ENCODE data around the gene NFIB. TPM values are rescaled to one million over a fixed set of nuclear protein-coding genes. Genes with fewer than 3 reads are reported as not detected.

Gene NFIB
- total and polyA plus RNA-seq, 4 donors: 10.8 to 278 (median 88.6) TPM

DNA sequence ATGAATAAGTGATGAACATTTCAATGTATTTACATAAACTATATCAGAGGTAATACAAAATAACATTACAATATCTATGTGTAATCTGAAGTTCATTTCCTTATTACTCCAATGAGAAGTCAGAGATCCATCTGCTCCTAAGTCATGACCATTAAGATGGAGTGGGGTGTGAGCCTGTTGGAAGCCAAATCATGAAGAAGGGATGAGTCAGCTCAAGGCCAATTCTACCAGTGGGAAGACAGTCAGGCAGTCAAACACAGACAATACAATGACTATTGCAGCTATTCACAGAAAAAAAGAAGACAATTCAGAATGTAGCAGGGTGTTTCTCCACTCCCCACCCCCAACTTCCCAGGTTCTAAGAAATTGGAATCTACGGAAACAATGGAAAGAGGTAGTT, 155.0 kb downstream of the NFIB start:
- peaks cover 0 to 2% of the 10 kb centered on the region in 2 donors for H3K4me1 ChIP-seq (ENCODE audit: control insufficient read depth in 1 of 2, insufficient read depth in 2 of 2, low read length in 2 of 2)
- DNase-seq (no peak), ATAC-seq (ENCODE audit: low FRiP score) (no peak)
- no peaks in the 10 kb centered on the region for H3K27me3 ChIP-seq (ENCODE audit: control insufficient read depth in 1 of 2, insufficient read depth in 2 of 2, low read length in 1 of 2)
- no peaks in the 10 kb centered on the region for H3K36me3 ChIP-seq (ENCODE audit: control insufficient read depth in 1 of 2, insufficient read depth in 2 of 2, low read length in 1 of 2)
- 96 to 100% methylated on average over 1 of the region's 1 CpG for WGBS, 2 donors
- H3K27ac ChIP-seq (ENCODE audit: low read depth in 1 of 2, low read length in 2 of 2): no peak overlapping the region
- intact Hi-C loops (cut with DNase I): no loop called here
- H3K9me3 ChIP-seq (ENCODE audit: control insufficient read depth, low read length): no peaks in the 10 kb centered on the region
- H3K4me3 ChIP-seq (ENCODE audit: low read length in 2 of 2): no peak overlapping the region

DNA sequence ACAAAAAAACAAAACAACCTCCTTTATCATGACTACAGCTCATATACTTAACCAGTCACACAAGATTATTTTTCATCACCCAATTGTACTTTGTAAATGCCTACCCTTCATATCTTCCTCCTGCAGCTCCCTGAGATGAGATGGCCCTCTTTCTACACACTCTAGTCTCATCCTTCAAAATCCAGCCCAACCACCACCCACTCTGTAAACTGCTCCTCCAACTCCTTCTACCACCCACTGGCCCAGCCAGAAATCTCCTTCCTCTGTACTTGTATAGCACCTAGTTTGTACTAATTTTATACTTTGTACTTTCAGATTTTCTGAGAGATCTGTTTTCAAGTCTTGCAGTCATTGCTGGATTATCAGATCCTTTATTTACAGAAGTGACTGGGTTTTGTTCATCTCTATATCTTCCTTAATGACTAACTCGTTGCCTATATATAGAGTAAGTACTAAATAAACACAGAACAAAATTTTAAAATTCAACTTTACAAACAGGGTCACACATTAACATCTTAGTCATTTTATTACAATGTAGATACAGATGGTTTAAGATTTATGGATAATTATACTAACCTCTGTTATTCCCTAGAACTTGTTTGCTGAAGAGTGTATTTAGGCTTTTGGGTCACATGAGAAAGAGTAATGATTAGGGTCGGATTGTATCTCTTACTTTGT, 155.7 kb downstream of the NFIB start:
- 84 to 89% methylated on average over 2 of the region's 2 CpGs for WGBS, 2 donors
- Histone ChIP-seq H3K4me1 (ENCODE audit: control insufficient read depth in 1 of 2, insufficient read depth in 2 of 2, low read length in 2 of 2) (peaks cover 2 to 3% of the 10 kb centered on the region in 2 donors), H3K36me3 (ENCODE audit: control insufficient read depth in 1 of 2, insufficient read depth in 2 of 2, low read length in 1 of 2) (no peaks in the 10 kb centered on the region), H3K27me3 (ENCODE audit: control insufficient read depth in 1 of 2, insufficient read depth in 2 of 2, low read length in 1 of 2) (no peaks in the 10 kb centered on the region), H3K27ac (ENCODE audit: low read depth in 1 of 2, low read length in 2 of 2) (no peak overlapping the region), H3K9me3 (ENCODE audit: control insufficient read depth, low read length) (no peaks in the 10 kb centered on the region), H3K4me3 (ENCODE audit: low read length in 2 of 2) (no peak overlapping the region)
- no peak for ATAC-seq (ENCODE audit: low FRiP score)
- intact Hi-C loops (cut with DNase I): no loop called here
- no peak for DNase-seq

DNA sequence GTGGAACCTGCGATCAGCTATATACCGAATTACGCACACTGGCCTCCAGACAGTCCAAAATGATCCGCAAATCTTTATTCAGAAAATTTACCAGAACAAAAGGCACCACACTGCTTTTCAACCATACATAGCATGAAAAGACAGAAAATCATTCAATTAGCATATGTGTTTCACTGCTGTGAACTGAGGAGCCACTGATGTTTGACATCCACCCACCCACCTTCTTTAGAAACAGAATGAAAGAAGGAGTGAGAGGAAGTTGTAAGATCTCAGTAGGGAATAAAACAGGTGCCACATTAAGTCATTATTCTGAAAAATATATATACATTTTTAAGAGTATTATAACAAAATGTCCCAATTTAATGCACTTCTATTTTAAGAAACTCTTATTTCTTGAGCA, 156.8 kb downstream of the NFIB start:
- Histone ChIP-seq H3K4me1 (ENCODE audit: control insufficient read depth in 1 of 2, insufficient read depth in 2 of 2, low read length in 2 of 2) (peaks cover 4 to 5% of the 10 kb centered on the region in 2 donors), H3K9me3 (ENCODE audit: control insufficient read depth, low read length) (no peaks in the 10 kb centered on the region), H3K4me3 (ENCODE audit: low read length in 2 of 2) (no peak overlapping the region), H3K27ac (ENCODE audit: low read depth in 1 of 2, low read length in 2 of 2) (no peak overlapping the region), H3K27me3 (ENCODE audit: control insufficient read depth in 1 of 2, insufficient read depth in 2 of 2, low read length in 1 of 2) (no peaks in the 10 kb centered on the region), H3K36me3 (ENCODE audit: control insufficient read depth in 1 of 2, insufficient read depth in 2 of 2, low read length in 1 of 2) (no peaks in the 10 kb centered on the region)
- DNase-seq: no peak
- intact Hi-C loops (cut with DNase I): no loop called here
- 97% methylated on average over 4 of the region's 4 CpGs for WGBS, 2 donors
- ATAC-seq (ENCODE audit: low FRiP score): no peak

GRCh38 chr9:14156046-14156445, 157.9 kb downstream of the NFIB start:
- intact Hi-C loops (cut with DNase I): no loop called here
- H3K4me1 ChIP-seq (ENCODE audit: control insufficient read depth in 1 of 2, insufficient read depth in 2 of 2, low read length in 2 of 2): peaks cover 4 to 7% of the 10 kb centered on the region in 2 donors
- ATAC-seq (ENCODE audit: low FRiP score) (no peak), DNase-seq (no peak)
- H3K27me3 ChIP-seq (ENCODE audit: control insufficient read depth in 1 of 2, insufficient read depth in 2 of 2, low read length in 1 of 2): no peaks in the 10 kb centered on the region
- no peaks in the 10 kb centered on the region for H3K9me3 ChIP-seq (ENCODE audit: control insufficient read depth, low read length)
- H3K27ac ChIP-seq (ENCODE audit: low read depth in 1 of 2, low read length in 2 of 2): no peak overlapping the region
- no peaks in the 10 kb centered on the region for H3K36me3 ChIP-seq (ENCODE audit: control insufficient read depth in 1 of 2, insufficient read depth in 2 of 2, low read length in 1 of 2)
- WGBS, 2 donors: 87 to 90% methylated on average over 6 of the region's 6 CpGs
- no peak overlapping the region for H3K4me3 ChIP-seq (ENCODE audit: low read length in 2 of 2)

GRCh38 chr9:14155237-14155636, 158.7 kb downstream of the NFIB start:
- WGBS, 2 donors: 10 to 11% methylated on average over 1 of the region's 1 CpG
- H3K27ac ChIP-seq (ENCODE audit: low read depth in 1 of 2, low read length in 2 of 2): no peak overlapping the region

GRCh38 chr9:14153310-14153720, 160.6 kb downstream of the NFIB start:
- WGBS, 2 donors: 39 to 48% methylated on average over 3 of the region's 3 CpGs
- DNase-seq: no peak
- no peak for ATAC-seq (ENCODE audit: low FRiP score)
- Histone ChIP-seq H3K36me3 (ENCODE audit: control insufficient read depth in 1 of 2, insufficient read depth in 2 of 2, low read length in 1 of 2) (no peaks in the 10 kb centered on the region), H3K4me3 (ENCODE audit: low read length in 2 of 2) (no peak overlapping the region), H3K27me3 (ENCODE audit: control insufficient read depth in 1 of 2, insufficient read depth in 2 of 2, low read length in 1 of 2) (no peaks in the 10 kb centered on the region), H3K9me3 (ENCODE audit: control insufficient read depth, low read length) (no peaks in the 10 kb centered on the region), H3K4me1 (ENCODE audit: control insufficient read depth in 1 of 2, insufficient read depth in 2 of 2, low read length in 2 of 2) (peaks cover 2 to 7% of the 10 kb centered on the region in 2 donors), H3K27ac (ENCODE audit: low read depth in 1 of 2, low read length in 2 of 2) (no peak overlapping the region)
- intact Hi-C loops (cut with DNase I): no loop called here

More at GRCh38 chr9:14155237-14155636, 158.7 kb downstream of the NFIB start:
- Histone ChIP-seq H3K4me3 (ENCODE audit: low read length in 2 of 2) (no peak overlapping the region), H3K9me3 (ENCODE audit: control insufficient read depth, low read length) (no peaks in the 10 kb centered on the region), H3K4me1 (ENCODE audit: control insufficient read depth in 1 of 2, insufficient read depth in 2 of 2, low read length in 2 of 2) (peaks cover 4 to 7% of the 10 kb centered on the region in 2 donors), H3K27me3 (ENCODE audit: control insufficient read depth in 1 of 2, insufficient read depth in 2 of 2, low read length in 1 of 2) (no peaks in the 10 kb centered on the region), H3K36me3 (ENCODE audit: control insufficient read depth in 1 of 2, insufficient read depth in 2 of 2, low read length in 1 of 2) (no peaks in the 10 kb centered on the region)
- no peak for ATAC-seq (ENCODE audit: low FRiP score)
- intact Hi-C loops (cut with DNase I): no loop called here
- no peak for DNase-seq

GRCh38 chr9:14151451-14151850, 162.5 kb downstream of the NFIB start:
- H3K9me3 ChIP-seq (ENCODE audit: control insufficient read depth, low read length): no peaks in the 10 kb centered on the region
- ATAC-seq (ENCODE audit: low FRiP score): no peak
- H3K27ac ChIP-seq (ENCODE audit: low read depth in 1 of 2, low read length in 2 of 2): no peak overlapping the region
- H3K4me1 ChIP-seq (ENCODE audit: control insufficient read depth in 1 of 2, insufficient read depth in 2 of 2, low read length in 2 of 2): peaks cover 2 to 7% of the 10 kb centered on the region in 2 donors
- no peak for DNase-seq
- H3K36me3 ChIP-seq (ENCODE audit: control insufficient read depth in 1 of 2, insufficient read depth in 2 of 2, low read length in 1 of 2): no peaks in the 10 kb centered on the region
- no peak overlapping the region for H3K4me3 ChIP-seq (ENCODE audit: low read length in 2 of 2)
- H3K27me3 ChIP-seq (ENCODE audit: control insufficient read depth in 1 of 2, insufficient read depth in 2 of 2, low read length in 1 of 2): no peaks in the 10 kb centered on the region
- intact Hi-C loops (cut with DNase I): no loop called here
- WGBS, 2 donors: 25 to 33% methylated on average over 3 of the region's 3 CpGs

DNA sequence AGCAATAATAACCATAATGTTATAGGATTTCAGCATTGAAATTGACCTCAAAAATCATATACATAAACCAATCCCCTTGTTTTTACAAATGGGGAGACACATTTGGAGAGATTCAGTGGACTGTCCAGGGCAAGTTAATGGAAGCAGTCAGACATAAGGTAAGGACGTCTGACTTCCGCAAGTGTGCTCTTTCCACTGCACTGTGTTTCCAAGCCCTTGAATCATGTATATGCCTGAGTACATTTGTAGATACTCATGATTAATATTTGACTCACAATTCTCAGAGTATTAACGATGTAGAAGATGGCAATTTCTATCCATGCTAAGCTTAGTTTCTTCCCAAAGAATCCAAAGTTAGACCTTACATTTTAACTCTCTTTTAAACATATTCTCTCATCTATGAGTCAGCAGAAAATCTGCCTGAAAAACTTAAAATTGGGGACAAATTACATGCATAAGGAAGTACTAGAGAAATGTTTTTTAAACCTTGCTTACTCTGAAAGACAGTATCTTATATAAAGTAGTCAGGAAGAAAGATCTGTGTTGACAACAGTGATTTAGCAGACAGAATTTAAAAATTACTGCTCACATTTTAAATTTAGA, 165.3 kb downstream of the NFIB start:
- H3K9me3 ChIP-seq (ENCODE audit: control insufficient read depth, low read length): no peaks in the 10 kb centered on the region
- DNase-seq: no peak
- H3K36me3 ChIP-seq (ENCODE audit: control insufficient read depth in 1 of 2, insufficient read depth in 2 of 2, low read length in 1 of 2): no peaks in the 10 kb centered on the region
- no peak for ATAC-seq (ENCODE audit: low FRiP score)
- H3K27me3 ChIP-seq (ENCODE audit: control insufficient read depth in 1 of 2, insufficient read depth in 2 of 2, low read length in 1 of 2): no peaks in the 10 kb centered on the region
- WGBS, 2 donors: 74 to 83% methylated on average over 3 of the region's 3 CpGs
- no peak overlapping the region for H3K4me3 ChIP-seq (ENCODE audit: low read length in 2 of 2)
- H3K27ac ChIP-seq (ENCODE audit: low read depth in 1 of 2, low read length in 2 of 2): no peak overlapping the region
- H3K4me1 ChIP-seq (ENCODE audit: control insufficient read depth in 1 of 2, insufficient read depth in 2 of 2, low read length in 2 of 2): peaks cover 2 to 7% of the 10 kb centered on the region in 2 donors
- intact Hi-C loops (cut with DNase I): no loop called here

- intact Hi-C loops (cut with DNase I): no loop called here
- no peak for DNase-seq
- Histone ChIP-seq H3K4me3 (ENCODE audit: low read length in 2 of 2) (no peak overlapping the region), H3K9me3 (ENCODE audit: control insufficient read depth, low read length) (no peaks in the 10 kb centered on the region), H3K27me3 (ENCODE audit: control insufficient read depth in 1 of 2, insufficient read depth in 2 of 2, low read length in 1 of 2) (no peaks in the 10 kb centered on the region), H3K36me3 (ENCODE audit: control insufficient read depth in 1 of 2, insufficient read depth in 2 of 2, low read length in 1 of 2) (no peaks in the 10 kb centered on the region), H3K4me1 (ENCODE audit: control insufficient read depth in 1 of 2, insufficient read depth in 2 of 2, low read length in 2 of 2) (peaks cover 0 to 3% of the 10 kb centered on the region in 2 donors), H3K27ac (ENCODE audit: low read depth in 1 of 2, low read length in 2 of 2) (no peak overlapping the region)
- ATAC-seq (ENCODE audit: low FRiP score): no peak
- 96 to 100% methylated on average over 1 of the region's 1 CpG for WGBS, 2 donors
Measured at GRCh38 chr9:14147738-14148137, 166.2 kb downstream of the NFIB start.

All from aorta (tissue), 5 donors.